Measurements from ENCODE around the gene TMEM120B. TPM values are rescaled to one million over a fixed set of nuclear protein-coding genes. Genes with fewer than 3 reads are reported as not detected.

The TMEM120B gene
- total and polyA plus RNA-seq, 2 of the 13 experiments (the other 11 are each of a cell fraction or from before 2014, with no cell fraction given): 7.1 to 12.9 TPM

- TF ChIP-seq MXD4 (CRISPR knock-in tag; IDR thresholded peaks at IDR 0.05) (no peak), ZNF3 (CRISPR knock-in tag; IDR thresholded peaks at IDR 0.05) (no peak), ZNF24 (IDR thresholded peaks at IDR 0.05) (peak; percentile 78; the same call in 1 of the 2 replicates), ZNF784 (CRISPR knock-in tag; IDR thresholded peaks at IDR 0.05; ENCODE audit: borderline replicate concordance) (0 out of 2 replicates have a peak, but pooled peaks have one; percentile 43), ATF2 (CRISPR knock-in tag; IDR thresholded peaks at IDR 0.05) (0 out of 2 replicates have a peak, but pooled peaks have one; percentile 9), SALL1 (CRISPR knock-in tag; IDR thresholded peaks at IDR 0.05) (no peak), ZMYM2 (CRISPR knock-in tag; IDR thresholded peaks at IDR 0.05) (peak; percentile 47; the same call in 1 of the 2 replicates), ZMYM3 (CRISPR knock-in tag; IDR thresholded peaks at IDR 0.05) (peak; percentile 95), KAT7 (CRISPR knock-in tag; IDR thresholded peaks at IDR 0.05; ENCODE audit: borderline replicate concordance) (peak; percentile 21; the same call in 1 of the 2 replicates), TMF1 (CRISPR knock-in tag; IDR thresholded peaks at IDR 0.05; ENCODE audit: low read depth) (0 out of 2 replicates have a peak, but pooled peaks have one; percentile 7), REPIN1 (CRISPR knock-in tag; IDR thresholded peaks at IDR 0.05; ENCODE audit: borderline replicate concordance, low read depth) (0 out of 2 replicates have a peak, but pooled peaks have one; percentile 2), NR3C1 (CRISPR knock-in tag; IDR thresholded peaks at IDR 0.05) (no peak), FOXK1 (CRISPR knock-in tag; IDR thresholded peaks at IDR 0.05; ENCODE audit: borderline replicate concordance, low read depth) (no peak), PHB2 (IDR thresholded peaks at IDR 0.05; ENCODE audit: partially characterized antibody) (no peak), HIVEP1 (CRISPR knock-in tag; IDR thresholded peaks at IDR 0.05) (peak; percentile 30; the same call in 1 of the 2 replicates), IRF2 (CRISPR knock-in tag; IDR thresholded peaks at IDR 0.05) (peak; percentile 11; the same call in 1 of the 2 replicates), RORA (CRISPR knock-in tag; IDR thresholded peaks at IDR 0.05) (no peak), GTF2F1 (IDR thresholded peaks at IDR 0.05; ENCODE audit: low read length) (no peak), EED (CRISPR knock-in tag; IDR thresholded peaks at IDR 0.05) (no peak), ZNF747 (CRISPR knock-in tag; IDR thresholded peaks at IDR 0.05; ENCODE audit: borderline replicate concordance) (no peak), YEATS2 (CRISPR knock-in tag; IDR thresholded peaks at IDR 0.05; ENCODE audit: borderline replicate concordance) (peak; percentile 51; the same call in 1 of the 2 replicates), EHMT2 (IDR thresholded peaks at IDR 0.05; ENCODE audit: borderline replicate concordance, low read depth, low read length) (no peak), MXI1 (IDR thresholded peaks at IDR 0.05; ENCODE audit: borderline replicate concordance, low read depth, low read length) (peak; percentile 9; the same call in 1 of the 3 replicates), THAP11 (CRISPR knock-in tag; IDR thresholded peaks at IDR 0.05) (no peak), ATF6 (CRISPR knock-in tag; conservative IDR thresholded peaks at IDR 0.05) (no peak), RBM22 (optimal IDR thresholded peaks at IDR 0.05; ENCODE audit: low read length) (peak; percentile 53), SP4 (CRISPR knock-in tag; IDR thresholded peaks at IDR 0.05) (0 out of 2 replicates have a peak, but pooled peaks have one; percentile 27)
- TF ChIP-seq, protein P1, sequence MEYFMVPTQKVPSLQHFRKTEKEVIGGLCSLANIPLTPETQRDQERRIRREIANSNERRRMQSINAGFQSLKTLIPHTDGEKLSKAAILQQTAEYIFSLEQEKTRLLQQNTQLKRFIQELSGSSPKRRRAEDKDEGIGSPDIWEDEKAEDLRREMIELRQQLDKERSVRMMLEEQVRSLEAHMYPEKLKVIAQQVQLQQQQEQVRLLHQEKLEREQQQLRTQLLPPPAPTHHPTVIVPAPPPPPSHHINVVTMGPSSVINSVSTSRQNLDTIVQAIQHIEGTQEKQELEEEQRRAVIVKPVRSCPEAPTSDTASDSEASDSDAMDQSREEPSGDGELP (IDR thresholded peaks at IDR 0.05; ENCODE audit: borderline replicate concordance, low read depth): 0 out of 2 replicates have a peak, but pooled peaks have one; percentile 9
These were observed 99.8 kb downstream of the TMEM120B start (continued) for GRCh38 chr12:121812320-121812871.
